Left ventricle myocardium superior (tissue), 1 donor: ENCODE measurements around the gene NCAN. TPM values are rescaled to one million over a fixed set of nuclear protein-coding genes. Genes with fewer than 3 reads are reported as not detected.
"Not testable (repeated sequence)": the region's sequence is repeated elsewhere in the genome, so short reads cannot be mapped to it uniquely, and the experiment has no call there.

Source experiments
- ATAC-seq: fragments of 200-7000 bp; cut with Tn5 transposase; one replicate; pipeline ENCODE4 v1.9.1; 2020; ENCODE audit warnings: mild to moderate bottlenecking, moderate library complexity
- DNase-seq: peaks from one replicate; pipeline ENCODE4 v3.0.0-alpha.2; 2020
- intact Hi-C: fragments of 100-400 bp; cut with micrococcal nuclease; formaldehyde crosslinking; loops from one replicate; pipeline ENCODE4 v1.11.0; 2022
- total RNA-seq: library from RNA; stranded (reverse); fragmentation: NEBNext Ultra II Directional; extraction: Animal tissue kit (Norgen Biotek cat#: 25700); gene quantifications from one replicate; pipeline ENCODE4 v1.2.1, GENCODE V29; 2021
- donor health status: DM: no; HTN: yes; CAD: no; lungs with severe emphysema.

NCAN gene
- total RNA-seq, 1 donor from 2014 or later: not detected

DNA sequence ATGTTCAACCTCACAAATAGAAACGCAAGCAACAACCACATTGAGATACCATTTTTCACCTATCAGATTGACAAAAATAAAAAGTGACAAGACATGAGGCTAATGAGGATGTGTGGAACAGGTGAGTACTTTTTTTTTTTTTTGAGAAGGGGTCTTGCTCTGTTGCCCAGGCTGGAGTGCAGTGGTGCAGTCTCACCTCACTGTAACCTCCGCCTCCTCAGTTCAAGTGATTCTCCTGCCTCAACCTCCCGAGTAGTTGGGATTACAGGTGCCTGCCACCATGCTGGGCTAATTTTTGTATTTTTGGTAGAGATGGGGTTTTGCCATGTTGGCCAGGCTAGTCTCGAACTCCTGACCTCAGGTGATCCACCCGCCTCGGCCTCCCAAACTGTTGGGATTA, 41.7 kb downstream of the NCAN start:
- DNase-seq, intact Hi-C loops, ATAC-seq: not testable (repeated sequence)

DNA sequence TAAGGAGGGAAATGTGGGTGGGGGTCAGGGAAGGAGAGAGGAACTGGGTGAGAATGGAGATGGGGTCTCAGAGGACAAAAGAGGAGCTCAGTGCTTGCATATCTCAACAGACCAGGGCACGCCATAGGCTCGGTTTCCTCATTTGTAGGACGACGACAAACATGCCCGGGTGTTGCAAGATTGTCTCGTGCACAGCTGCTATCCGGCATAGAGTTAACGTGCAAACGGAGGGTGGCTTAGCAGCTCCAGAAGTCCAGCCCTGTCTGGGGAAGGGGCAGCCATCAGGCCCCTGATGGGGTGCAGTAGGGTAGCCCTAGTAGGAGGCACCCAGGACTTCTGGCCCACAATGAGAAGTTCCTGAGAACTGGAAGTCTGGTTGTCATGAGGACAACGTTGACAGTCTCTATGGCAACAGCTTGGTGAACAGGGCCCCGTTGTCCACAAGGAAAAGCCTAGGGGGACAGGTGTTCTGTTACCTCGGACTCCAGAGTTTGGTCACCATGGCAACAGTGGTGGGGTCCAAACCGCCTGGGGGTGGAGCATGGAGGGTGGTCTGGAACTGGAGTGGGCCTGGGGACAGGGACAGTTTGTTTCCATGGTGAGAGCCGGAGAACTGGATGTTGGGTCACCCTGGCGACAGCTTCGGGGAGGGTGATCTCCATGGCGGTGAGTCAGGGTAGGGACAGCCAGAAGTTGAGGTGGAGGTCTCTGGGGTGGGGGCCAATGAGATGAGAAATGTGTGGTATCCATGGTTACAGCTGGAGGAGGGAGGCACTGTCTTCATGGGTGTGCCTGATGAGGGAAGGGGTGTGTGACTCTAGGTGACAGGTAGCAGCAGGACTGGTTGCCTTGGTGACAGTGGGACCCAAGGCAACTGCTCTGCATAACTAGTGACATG, 44.6 kb downstream of the NCAN start:
- ATAC-seq: no peak
- DNase-seq: no peak
- intact Hi-C loops: no loop called here

DNA sequence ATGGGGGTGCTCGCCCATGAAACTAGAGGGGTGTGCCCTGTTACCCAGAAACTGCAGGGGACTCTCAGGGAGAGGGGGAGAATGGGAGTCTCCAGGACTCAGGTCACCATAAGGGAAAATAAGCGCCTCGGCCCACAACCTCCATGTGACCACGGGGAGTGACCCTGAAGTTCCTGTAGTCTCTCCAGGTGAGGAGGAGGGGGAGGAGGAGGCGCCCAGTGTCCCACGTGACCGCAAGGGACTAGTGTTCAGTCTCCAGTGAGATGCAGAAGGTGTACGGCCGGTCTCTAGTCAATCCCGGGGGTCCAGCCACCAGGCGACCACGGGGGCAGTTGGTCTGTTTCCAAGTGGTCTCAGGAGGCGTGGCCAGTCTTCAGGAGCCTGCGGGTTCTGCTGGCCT, 45.4 kb downstream of the NCAN start:
- ATAC-seq: no peak
- no peak for DNase-seq
- intact Hi-C loops: no loop called here

DNA sequence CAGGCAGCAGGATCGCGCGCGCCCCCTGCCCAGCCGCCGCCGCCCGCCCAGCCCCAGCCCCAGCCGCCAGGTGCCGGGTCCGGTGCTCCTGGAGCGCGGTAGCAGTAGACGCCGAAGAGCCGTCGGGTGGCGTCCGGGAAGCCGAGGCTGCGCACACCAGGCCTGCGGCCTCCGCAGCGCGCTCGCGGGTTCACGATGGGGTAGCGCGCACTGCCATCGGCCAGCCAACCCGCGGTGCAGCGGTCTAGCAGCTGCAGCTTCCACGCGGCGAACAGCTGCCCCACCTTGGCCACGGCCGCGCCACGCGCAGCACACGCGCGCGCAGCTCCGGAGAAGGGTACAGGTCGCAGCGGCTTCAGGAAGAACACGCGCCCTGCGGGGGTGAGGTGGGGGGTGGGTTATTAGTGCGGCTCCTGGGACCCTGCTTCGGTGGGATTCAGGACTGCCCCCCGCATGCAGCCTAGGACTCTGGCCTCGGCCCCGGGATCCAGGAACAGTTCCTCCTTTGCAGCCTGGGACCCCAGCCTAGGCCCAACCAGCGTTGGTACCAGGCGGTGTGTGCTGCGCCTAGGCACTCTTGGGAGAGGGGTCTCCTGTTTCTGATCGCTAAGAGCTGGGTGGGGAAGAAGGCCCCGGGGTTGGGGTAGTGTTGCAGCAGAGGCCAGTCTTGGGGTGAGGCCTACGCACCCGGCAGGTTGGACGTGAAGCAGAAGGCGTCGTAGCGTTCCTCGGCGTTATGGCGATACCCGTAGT, 46.3 kb downstream of the NCAN start:
- intact Hi-C loops: no loop called here
- ATAC-seq (no peak), DNase-seq (no peak)

DNA sequence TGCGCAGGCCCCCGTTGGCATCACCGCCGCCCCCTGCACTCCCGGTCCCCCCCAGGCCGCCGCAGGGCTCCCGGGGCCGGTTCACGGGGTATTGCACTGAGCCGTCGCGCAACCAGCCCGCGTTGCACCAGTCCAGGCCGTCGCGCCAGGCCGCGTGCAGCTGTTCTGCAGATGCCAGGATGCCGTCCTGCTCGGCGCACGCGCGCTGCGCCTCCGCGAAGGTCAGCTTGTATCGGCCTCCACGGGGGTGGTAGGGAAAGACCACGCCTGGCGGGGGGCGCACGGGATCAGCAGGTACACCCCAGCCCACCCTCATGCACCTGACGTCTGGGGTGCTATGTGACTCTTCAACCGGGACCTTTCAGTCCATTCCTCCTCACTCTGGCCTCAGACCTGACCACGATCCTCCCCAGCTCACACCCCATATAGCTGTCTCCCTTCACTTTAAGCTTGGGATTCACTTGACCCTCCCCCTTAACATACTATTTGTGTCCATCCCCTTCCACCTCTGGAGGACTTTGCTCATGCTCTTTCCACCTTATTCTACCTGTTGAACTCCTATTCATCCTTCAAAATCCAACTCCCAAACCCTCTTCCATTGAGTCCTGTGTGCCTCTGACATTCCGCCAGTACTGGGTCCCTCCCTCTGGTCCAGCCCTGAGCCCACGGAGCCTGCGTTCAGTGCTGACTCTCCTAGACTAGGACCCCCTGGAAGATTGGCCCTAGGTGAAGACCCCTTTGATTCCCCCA, 47.0 kb downstream of the NCAN start:
- intact Hi-C loops: no loop called here
- DNase-seq (no peak), ATAC-seq (no peak)

DNA sequence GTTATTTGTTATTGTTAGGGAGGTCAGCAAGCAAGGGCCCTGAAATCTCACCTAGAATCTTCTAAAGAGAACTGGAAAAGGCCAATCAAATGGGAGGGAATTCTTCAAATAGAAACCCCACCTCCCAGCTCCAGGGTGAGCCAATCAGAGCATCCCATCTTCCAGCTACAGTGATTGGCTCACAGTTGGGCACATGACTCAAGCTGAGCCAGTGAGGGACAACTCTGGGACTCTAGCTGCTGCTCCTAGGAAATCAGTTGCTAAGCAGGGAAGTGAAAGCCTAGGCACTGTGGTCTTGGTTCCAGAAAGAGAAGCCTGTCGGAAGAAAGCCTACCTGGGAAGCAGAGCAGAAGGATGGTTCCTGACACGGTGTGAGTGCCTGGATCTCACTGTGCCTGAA, 48.0 kb downstream of the NCAN start:
- intact Hi-C loops: no loop called here
- ATAC-seq (no peak), DNase-seq (no peak)

DNA sequence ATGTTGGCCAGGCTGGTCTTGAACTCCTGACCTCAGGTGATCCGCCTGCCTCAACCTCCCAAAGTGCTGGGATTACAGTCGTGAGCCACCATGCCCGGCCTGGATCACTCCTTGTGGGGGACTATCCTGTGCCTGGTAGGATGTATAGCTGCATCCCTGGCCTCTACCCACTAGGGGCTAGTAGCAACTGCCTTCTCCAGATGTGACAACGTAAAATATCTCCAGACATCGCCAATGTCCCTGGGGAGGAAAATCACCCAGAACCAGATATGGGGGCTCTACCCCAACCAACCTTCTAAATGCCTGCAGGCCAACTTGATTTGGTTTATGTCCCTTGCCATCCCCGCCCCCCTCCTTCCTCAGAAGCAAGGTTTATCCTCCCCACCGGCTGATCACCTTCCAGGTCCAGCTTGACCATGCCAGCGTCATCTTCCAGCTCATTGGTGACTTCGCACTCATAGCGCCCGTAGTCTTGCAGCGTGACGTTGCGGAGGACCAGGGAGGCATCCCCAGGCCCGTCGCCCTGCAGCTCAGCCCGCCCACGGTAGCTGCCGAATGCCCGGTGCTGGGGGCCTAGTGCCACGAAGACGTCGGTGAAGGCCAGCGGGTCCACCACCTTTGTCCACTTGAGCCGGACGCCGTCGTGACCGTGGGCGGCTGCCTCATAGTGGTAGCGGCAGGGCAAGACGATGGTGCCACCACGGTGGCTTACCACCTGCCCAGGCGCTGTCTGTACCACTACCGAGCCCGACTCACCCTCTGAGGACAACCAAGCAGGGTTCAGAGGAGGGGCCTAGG, 48.9 kb downstream of the NCAN start:
- intact Hi-C loops: no loop called here
- ATAC-seq (no peak), DNase-seq (no peak)

DNA sequence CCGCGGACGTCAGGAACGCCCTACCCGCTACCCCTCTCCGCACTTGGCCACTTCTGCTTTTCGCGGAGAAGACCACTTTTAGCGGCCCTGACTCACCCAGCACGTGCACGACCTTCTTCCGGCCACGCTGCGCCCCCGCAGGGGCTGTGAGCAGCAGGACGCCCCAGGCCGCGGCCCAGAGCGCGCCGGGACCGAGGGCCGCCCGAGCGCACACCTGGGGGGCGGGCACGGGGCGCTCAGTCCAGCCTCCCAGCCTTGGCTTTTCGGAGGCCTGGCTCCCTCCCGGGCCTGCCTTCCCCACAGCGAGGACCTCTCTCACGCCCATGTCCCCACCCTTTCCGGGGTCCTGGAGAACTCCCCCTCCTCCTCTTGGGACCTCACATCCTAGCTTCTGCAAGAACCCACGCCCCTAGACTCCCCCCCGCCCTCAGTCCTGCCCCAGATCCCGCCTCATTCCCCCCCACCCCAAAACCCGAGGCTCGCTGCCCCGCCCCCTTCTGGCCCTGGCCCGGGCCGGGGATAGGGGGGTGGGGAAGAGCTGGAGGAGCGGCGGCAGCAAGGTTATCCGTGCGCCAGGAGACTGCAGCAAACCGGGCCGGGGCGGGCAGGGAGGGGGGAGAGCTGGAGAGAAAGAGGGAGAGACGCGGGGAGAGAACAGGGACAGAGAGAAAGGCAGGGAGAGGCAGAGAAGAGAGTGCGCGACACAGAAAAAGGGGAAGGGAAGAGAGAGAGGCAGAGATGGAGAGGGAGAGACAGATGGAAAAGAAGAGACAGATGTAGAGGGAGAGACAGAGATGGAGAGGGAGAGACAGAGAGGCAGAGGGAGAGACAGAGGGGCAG, 49.8 kb downstream of the NCAN start:
- ATAC-seq: no peak
- no peak for DNase-seq
- intact Hi-C loops: no loop called here

DNA sequence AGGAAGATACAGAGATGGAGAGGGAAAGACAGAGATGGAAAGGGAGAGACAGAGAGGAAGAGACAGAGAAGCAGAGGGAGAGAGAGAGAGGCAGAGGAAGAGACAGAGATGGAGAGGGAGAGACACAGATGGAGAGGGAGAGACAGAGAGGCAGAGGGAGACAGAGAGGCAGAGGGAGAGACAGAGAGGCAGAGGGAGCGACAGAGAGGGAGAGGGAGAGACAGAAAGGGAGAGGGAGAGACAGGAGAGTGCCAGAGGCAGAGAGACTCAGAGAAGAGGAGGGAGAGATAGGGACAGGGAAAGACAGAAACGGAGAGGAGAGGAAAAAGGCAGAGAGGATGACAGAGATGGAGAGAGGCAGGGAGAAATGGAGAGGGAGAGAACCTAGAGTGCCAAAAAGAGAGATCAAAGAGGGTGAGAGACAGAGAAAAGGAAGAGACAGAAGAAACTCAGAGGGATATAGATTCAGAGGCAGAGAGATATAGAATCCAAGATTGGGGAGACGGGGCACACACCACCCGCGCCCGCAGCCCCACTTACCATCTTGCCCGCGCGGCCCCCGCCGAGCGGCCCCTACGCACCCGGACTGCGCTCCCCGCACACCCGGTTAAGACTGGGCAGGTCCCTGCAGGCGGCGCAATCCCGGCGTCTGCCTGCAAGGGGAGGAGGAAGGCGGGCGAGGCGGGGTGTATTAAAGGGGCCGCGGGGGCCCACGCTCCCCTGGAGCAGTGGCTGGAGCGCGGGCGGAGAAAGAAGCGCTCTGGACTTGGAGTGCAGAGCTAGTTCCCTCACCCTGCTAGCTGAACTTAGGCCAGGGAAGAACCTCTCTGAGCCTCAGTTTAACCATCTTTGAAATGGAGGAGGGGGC, 50.7 kb downstream of the NCAN start:
- DNase-seq: no peak
- intact Hi-C loops: no loop called here

DNA sequence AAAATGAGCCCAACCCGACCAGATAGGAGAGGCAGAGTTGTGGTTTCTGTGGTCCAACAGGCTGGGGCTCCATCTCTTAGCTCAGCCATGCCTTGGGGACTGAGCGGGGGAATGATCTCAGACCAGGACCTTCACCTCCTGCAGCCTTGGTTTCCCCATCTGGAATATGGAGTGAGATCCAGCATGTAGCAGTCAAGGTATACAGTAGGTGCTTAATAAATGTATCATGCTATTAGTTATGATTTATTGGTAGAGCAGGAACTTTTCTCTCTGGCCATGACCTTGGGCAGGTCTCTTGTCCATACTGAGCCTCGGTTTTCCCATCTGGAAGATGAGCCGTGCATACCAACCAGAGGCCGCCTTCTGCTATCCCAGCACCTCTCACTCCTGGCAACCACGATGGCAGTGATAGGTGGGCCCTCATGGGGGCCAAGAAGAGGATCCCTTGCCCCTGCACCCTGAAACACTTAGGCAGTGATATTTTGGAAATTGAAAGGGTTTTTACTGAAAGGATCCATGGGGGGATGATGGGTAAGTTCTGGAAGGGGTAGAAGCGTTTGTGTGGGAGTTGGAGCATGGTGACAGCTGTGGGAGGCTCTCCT, 52.2 kb downstream of the NCAN start:
- intact Hi-C loops: no loop called here
- no peak for DNase-seq
- ATAC-seq: no peak

More for the DNA sequence above, 50.7 kb downstream of the NCAN start:
- ATAC-seq: no peak

DNA sequence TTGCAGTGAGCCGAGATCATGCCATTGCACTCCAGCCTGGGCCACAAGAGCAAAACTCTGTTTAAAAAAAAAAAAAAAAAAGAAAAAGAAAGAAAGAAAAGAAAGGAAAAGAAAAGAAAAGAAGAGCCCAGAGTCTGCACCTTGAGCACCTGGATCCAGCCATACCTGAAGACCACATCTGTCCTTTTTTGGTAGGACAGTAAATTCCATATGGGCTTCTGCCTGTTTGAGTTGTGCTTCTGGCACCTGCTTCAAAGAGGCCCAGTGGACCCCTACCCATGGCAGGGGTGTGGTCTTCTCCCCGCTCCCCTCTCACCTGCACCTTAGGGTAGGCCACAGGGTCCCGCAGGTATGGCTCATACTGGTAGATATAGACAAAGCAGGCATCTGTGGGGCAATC, 55.5 kb downstream of the NCAN start:
- ATAC-seq: no peak

DNA sequence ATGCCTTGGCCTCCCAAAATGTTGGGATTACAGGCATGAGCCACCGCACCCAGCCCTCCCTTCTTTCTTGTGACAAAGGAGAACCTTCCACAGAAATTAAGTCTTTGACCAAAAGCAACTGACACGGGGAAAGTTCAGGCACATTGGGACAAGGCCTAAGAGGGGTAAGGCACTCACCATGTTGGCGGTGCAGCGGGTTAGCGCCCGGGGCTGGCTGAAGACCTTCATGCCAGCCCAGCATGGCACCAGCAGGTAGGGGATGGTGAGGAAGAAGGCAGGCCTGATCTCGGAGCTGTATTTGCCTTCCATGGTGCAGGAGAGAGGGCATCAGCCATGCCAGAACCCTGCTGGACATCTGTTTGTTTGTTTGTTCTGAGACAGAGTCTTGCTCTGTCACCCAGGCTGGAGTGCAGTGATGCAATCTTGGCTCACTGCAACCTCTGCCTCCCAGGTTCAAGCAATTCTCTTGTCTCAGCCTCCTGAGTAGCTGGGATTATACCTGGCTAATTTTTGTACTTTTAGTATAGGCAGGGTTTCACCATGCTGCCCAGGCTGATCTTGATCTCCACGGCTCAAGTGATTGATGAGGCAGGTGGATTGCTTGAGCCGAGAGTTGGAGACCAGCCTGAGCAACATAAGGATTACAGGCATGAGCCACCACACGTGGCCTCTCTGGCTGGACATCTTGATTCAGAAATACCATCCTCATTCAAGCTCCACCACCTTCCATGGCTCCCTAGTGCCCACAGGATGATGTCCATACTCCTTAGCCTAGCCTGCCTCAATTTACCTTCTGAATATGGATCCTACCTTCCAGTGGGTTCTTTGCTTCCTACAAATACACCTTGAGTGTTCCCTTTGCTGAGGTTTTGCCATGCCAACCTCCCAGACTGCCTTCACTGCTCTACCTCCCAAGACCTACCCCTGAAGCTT, 57.0 kb downstream of the NCAN start:
- ATAC-seq: no peak
- intact Hi-C loops: no loop called here
- DNase-seq: no peak

More for the DNA sequence above, 55.5 kb downstream of the NCAN start:
- intact Hi-C loops: no loop called here
- DNase-seq: no peak

DNA sequence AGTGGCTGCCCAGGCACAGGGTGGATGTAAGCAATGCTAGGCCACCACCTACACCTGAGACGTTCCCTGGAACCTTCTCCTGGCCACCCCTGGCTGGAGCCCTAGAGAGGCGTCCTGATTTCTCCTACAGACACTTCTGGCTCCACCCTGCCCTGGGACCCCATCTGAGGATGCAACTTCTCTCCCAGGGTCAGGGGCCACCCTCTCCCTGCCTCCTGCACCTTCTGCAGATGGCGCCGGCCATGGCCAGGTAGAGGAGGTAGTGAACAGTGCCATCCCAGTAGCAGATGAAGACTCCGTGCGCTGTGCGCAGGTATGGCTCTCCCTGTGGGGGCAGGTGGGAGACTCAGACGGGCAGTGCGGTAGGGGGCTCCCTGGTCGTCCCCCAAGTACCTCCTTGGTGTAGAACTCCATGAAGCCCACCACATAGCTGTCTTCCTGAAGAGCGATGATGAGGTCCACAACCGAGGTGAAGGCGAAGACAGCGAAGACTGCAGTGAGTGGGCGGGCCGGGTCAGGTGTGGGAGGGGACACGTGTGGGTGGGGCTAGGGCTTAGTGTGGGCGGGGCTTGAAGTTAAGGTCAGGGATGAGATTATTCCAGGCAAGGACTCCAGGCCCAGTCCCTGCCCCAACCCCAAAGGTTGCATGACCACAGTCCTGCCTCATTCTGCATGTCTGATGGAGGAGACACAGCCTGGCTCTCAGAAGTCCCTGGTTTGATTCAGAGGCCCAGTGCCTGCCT, 58.4 kb downstream of the NCAN start:
- intact Hi-C loops: no loop called here
- DNase-seq: no peak
- ATAC-seq: no peak

DNA sequence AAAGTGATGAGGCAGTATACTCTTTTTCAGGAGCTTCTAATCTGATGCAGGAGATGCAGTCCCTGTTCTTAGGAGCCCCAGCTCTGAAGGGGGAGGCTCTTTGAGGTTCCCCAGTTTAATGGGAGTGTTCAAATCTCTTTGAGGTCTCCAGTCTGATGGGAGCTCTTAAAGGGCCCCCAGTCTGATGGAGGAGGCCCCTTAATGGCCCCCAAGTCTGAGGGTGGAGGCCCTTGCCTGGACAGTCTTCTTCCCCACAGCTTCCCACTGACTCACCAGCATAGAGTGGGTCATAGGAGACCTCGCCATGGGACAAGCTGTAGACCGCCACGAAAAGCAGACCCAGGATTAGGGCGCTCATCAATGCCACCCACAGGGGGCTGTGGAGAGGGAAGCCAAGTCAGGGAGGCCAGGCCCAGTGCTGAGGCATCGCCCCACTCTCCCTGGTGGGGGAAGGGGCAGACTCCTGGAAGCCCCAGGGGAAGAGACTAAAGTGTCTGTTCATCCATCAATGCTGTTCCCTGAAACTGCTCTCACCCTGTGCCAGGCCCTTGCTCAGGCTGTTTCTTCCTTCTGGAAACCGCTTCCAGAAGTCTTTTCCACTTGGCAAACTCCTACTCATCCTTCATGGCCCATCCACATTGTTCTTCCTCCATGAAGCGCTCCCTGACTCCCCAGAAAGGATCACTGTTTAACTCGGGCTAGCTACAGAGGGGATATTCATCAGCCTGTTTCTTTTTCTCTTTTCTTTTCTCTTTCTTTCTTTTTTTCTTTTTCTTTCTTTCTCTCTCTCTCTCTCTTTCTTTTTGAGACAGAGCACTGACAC, 59.2 kb downstream of the NCAN start:
- no peak for DNase-seq
- intact Hi-C loops: no loop called here
- no peak for ATAC-seq
